K562 (cell line): ENCODE data around the gene KCNAB1. TPM values are rescaled to one million over a fixed set of nuclear protein-coding genes. Genes with fewer than 3 reads are reported as not detected.

Experiments used
- ATAC-seq: fragments of 200-7000 bp; cut with Tn5 transposase; 3 replicates; pipeline ENCODE4 v1.9.1; 2020; ENCODE audit warnings: moderate library complexity
- BruUV-seq: library from RNA; stranded (reverse); fragments of 400-500 nt; replicated peaks from 2 replicates; lab custom pipeline; 2021; lab: Mats Ljungman, UMichigan
- CTCF ChIA-PET: fragments of 300-600 bp; formaldehyde crosslinking; extraction: SDS; loops from one replicate; lab custom pipeline; 2021; ENCODE audit warnings: low intra/inter-chr PET ratio; lab: Yijun Ruan, JAX
- POLR2A ChIA-PET: fragments of 300-600, 350-650 bp; sonication (Branson Sonifier 250); formaldehyde crosslinking; extraction: SDS; loops from one replicate; lab custom pipeline; 2021; ENCODE audit warnings: antibody characterized with exemption, inconsistent platforms; lab: Yijun Ruan, JAX
- DNase-seq, 4 experiments: peaks; one replicate each; pipeline versions ENCODE4 v3.0.0 to v3.0.0-alpha.2; 2011 to 2018; ENCODE audit warnings: low spot score in 3 of 4, mixed read lengths in 3 of 4; ENCODE audit errors: extremely low read depth in 1 of 4
- FAIRE-seq: peaks from 2 replicates; lab custom pipeline; 2011; peaks lifted over from hg19 to GRCh38; lab: Jason Lieb, UNC
- H2AFZ ChIP-seq: 2 replicates; pipeline ENCODE4 v1.6.0; 2011; ENCODE audit warnings: low read depth, low read length, control low read depth, inconsistent platforms
- H3K27ac ChIP-seq: fragments of 200-600 bp; 3 replicates; pipeline ENCODE4 v1.8.0; 2011; ENCODE audit warnings: low read depth, mild to moderate bottlenecking, control low read depth, inconsistent platforms, low read length, moderate library complexity, mixed read lengths; ENCODE audit errors: extremely low read depth
- H3K27me3 ChIP-seq, 2 experiments: fragments of 300-600 bp in 1 of 2; 2 replicates in 1 of 2; 3 replicates in 1 of 2; pipeline versions ENCODE4 v1.6.0 to v1.8.0; 2011; ENCODE audit warnings: inconsistent platforms in 2 of 2, low read length in 2 of 2, mild to moderate bottlenecking in 1 of 2, mixed read lengths in 1 of 2, moderate library complexity in 1 of 2; ENCODE audit not compliant: control insufficient read depth in 2 of 2, insufficient read depth in 2 of 2
- H3K36me3 ChIP-seq: fragments of 300-600 bp; 3 replicates; pipeline ENCODE4 v1.8.0; 2011; ENCODE audit warnings: mild to moderate bottlenecking, low read length, inconsistent platforms; ENCODE audit not compliant: control insufficient read depth, insufficient read depth
- H3K4me1 ChIP-seq, 2 experiments: fragments of 200-600 bp in 1 of 2; replicated peaks in 1 of 2; 2 replicates in 1 of 2; 3 replicates in 1 of 2; pipeline versions ENCODE4 v1.5.1 to v1.8.0; 2011; ENCODE audit warnings: inconsistent platforms in 2 of 2, low read length in 2 of 2, mild to moderate bottlenecking in 1 of 2, mixed read lengths in 1 of 2, moderate library complexity in 1 of 2; ENCODE audit not compliant: control insufficient read depth in 2 of 2, insufficient read depth in 2 of 2
- H3K4me2 ChIP-seq: 2 replicates; pipeline ENCODE4 v1.6.1; 2011; ENCODE audit warnings: low read length, control low read depth, inconsistent platforms, mixed read lengths; ENCODE audit not compliant: insufficient read depth
- H3K4me3 ChIP-seq: fragments of 200-600 bp; sonication (generic), shearing (Covaris generic); 2 replicates; pipeline ENCODE4 v1.5.1; 2016; ENCODE audit warnings: control low read depth, inconsistent platforms
- H3K79me2 ChIP-seq: fragments of 200-600 bp; 3 replicates; pipeline ENCODE4 v1.8.0; 2011; ENCODE audit warnings: low read length, inconsistent platforms; ENCODE audit not compliant: control insufficient read depth, insufficient read depth
- H3K9ac ChIP-seq, 2 experiments: 2 replicates each; pipeline versions ENCODE4 v1.6.0 to v1.6.1; 2011; ENCODE audit warnings: low read depth in 2 of 2, low read length in 2 of 2, control low read depth in 1 of 2, inconsistent platforms in 1 of 2, mild to moderate bottlenecking in 1 of 2, mixed read lengths in 1 of 2; ENCODE audit not compliant: insufficient read depth in 1 of 2
- H3K9me1 ChIP-seq: one replicate; pipeline ENCODE4 v1.6.0; 2011; ENCODE audit warnings: inconsistent platforms, mild to moderate bottlenecking, low read length, moderate library complexity; ENCODE audit not compliant: control insufficient read depth, insufficient read depth
- H3K9me3 ChIP-seq: replicated peaks from 2 replicates; pipeline ENCODE4 v1.5.1; 2011; ENCODE audit warnings: low read depth, low read length, inconsistent platforms; ENCODE audit not compliant: control insufficient read depth, insufficient read depth
- H4K20me1 ChIP-seq: replicated peaks from 2 replicates; pipeline ENCODE4 v1.6.1; 2011; ENCODE audit warnings: low read length, inconsistent platforms, mixed read lengths; ENCODE audit not compliant: control insufficient read depth, insufficient read depth
- BACH1 ChIP-seq: fragments of 200-800 bp; sonication (Bioruptor generic); IDR thresholded peaks from 2 replicates; pipeline ENCODE4 v1.6.1; 2016; ENCODE audit warnings: missing genetic modification characterization, missing compliant biosample characterization
- CHCHD3 ChIP-seq: fragments of 250-450 bp; sonication (Bioruptor Pico); IDR thresholded peaks from 2 replicates; pipeline ENCODE4 v2.1.2; 2022; ENCODE audit warnings: mild to moderate bottlenecking
- GABPB2 ChIP-seq: fragments of 250-450 bp; sonication (Bioruptor Pico); conservative IDR thresholded peaks from 2 replicates; pipeline ENCODE4 v1.5.1; 2021; ENCODE audit warnings: mild to moderate bottlenecking
- HNRNPL ChIP-seq: fragments of 200-400 bp; formaldehyde crosslinking; IDR thresholded peaks from 2 replicates; pipeline ENCODE4 v1.6.1; 2017; ENCODE audit warnings: low read depth, mild to moderate bottlenecking, low read length
- IRF2 ChIP-seq: sonication (generic); formaldehyde crosslinking; IDR thresholded peaks from 2 replicates; pipeline ENCODE4 v1.8.1; 2022; ENCODE audit warnings: mild to moderate bottlenecking, missing genetic modification reagents
- MXI1 ChIP-seq: IDR thresholded peaks from 2 replicates; pipeline ENCODE4 v1.6.1; 2011; ENCODE audit warnings: low read depth, mild to moderate bottlenecking, improper control_type of control experiment, low read length
- PURB ChIP-seq: sonication (generic); formaldehyde crosslinking; IDR thresholded peaks from 2 replicates; pipeline ENCODE4 v1.9.0; 2021; ENCODE audit warnings: low read depth, mild to moderate bottlenecking, missing genetic modification reagents
- TCFL5 ChIP-seq: fragments of 250-450 bp; sonication (Bioruptor Pico); conservative IDR thresholded peaks from 2 replicates; pipeline ENCODE4 v1.6.1; 2021; ENCODE audit warnings: mild to moderate bottlenecking, moderate library complexity, matching md5 sums
- ZNF274 ChIP-seq: IDR thresholded peaks from 2 replicates; pipeline ENCODE4 v1.6.1; 2011; ENCODE audit warnings: low read depth, mild to moderate bottlenecking, low read length, moderate library complexity, borderline replicate concordance
- ZNF282 ChIP-seq: sonication (generic); formaldehyde crosslinking; IDR thresholded peaks from 2 replicates; pipeline ENCODE4 v1.8.1; 2023; ENCODE audit warnings: missing genetic modification reagents
- ZNF316 ChIP-seq: fragments of 450-650 bp; IDR thresholded peaks from 2 replicates; pipeline ENCODE4 v1.6.1; 2016
- ZNF444 ChIP-seq: fragments of 250-450 bp; sonication (Bioruptor Pico); IDR thresholded peaks from 2 replicates; pipeline ENCODE4 v1.4.0; 2020; ENCODE audit warnings: mild to moderate bottlenecking, moderate library complexity
- ZNF717 ChIP-seq: fragments of 250-450 bp; sonication (Bioruptor Pico); IDR thresholded peaks from 2 replicates; pipeline ENCODE4 v1.5.0; 2021
- WGBS: fragments of 100-300 bp; shearing (Covaris generic); methylation state at CpG from one replicate; pipeline ENCODE4 v1.1.6; 2016; ENCODE audit warnings: low coverage, mixed read lengths; ENCODE audit not compliant: insufficient coverage; ENCODE audit errors: missing lambda C conversion rate; 5-methylcytosine and 5-hydroxymethylcytosine counted together
- in situ Hi-C: fragments of 300-500 bp; cut with MboI; formaldehyde crosslinking; loops from 4 replicates; pipeline ENCODE4 v1.15.0; 2018; ENCODE audit warnings: inconsistent platforms, mixed read lengths
- intact Hi-C: fragments of 100-400 bp; cut with micrococcal nuclease; formaldehyde crosslinking; loops from 2 replicates; pipeline ENCODE4 v1.14.2; 2022
- polyA plus RNA-seq, 8 experiments: library from polyadenylated mRNA; depleted of rRNA in 4 of 8; stranded (reverse) in 5 of 8; unstranded in 3 of 8; fragments of >200 nt; fragmentation: Nextera tagmentation in 2 of 8; fragmentation: Illumina TruSeq in 1 of 8; extraction: Ambion mirVana in 2 of 8; extraction: Trizol in 1 of 8; gene quantifications; 2 replicates each; pipeline versions ENCODE4 v1.2.1 to v1.2.3, GENCODE V29; 2011 to 2014; ENCODE audit warnings: inconsistent platforms in 1 of 8, missing spikeins in 1 of 8
- total RNA-seq, 7 experiments: library from RNA; depleted of rRNA in 6 of 7; stranded (reverse); fragments of >200 nt in 6 of 7; fragmentation: Illumina TruSeq in 2 of 7; extraction: Trizol in 2 of 7; gene quantifications; 2 replicates each; pipeline versions ENCODE4 v1.2.1 to v1.2.3, GENCODE V29; 2011 to 2021; ENCODE audit warnings: low replicate concordance in 1 of 7
- TF ChIP-seq, protein P1 (sequence below), 2 experiments: fragments of 250-450 bp in 1 of 2; fragments of 450-650 bp in 1 of 2; sonication (Bioruptor Pico) in 1 of 2; IDR thresholded peaks; 2 replicates each; pipeline versions ENCODE4 v1.6.1 to v1.8.0; 2016 to 2021; ENCODE audit warnings: mild to moderate bottlenecking in 2 of 2, moderate library complexity in 2 of 2, missing compliant biosample characterization in 1 of 2, missing genetic modification characterization in 1 of 2
- TF ChIP-seq, protein P2 (sequence below), 3 experiments: fragments of 200-800 bp in 1 of 3; fragments of 250-450 bp in 1 of 3; fragments of 450-650 bp in 1 of 3; sonication (Bioruptor Pico) in 1 of 3; sonication (Bioruptor generic) in 1 of 3; formaldehyde crosslinking in 1 of 3; IDR thresholded peaks; 2 replicates each; pipeline versions ENCODE4 v1.6.1 to v1.8.0; 2016 to 2022; ENCODE audit warnings: mild to moderate bottlenecking in 2 of 3, missing genetic modification characterization in 2 of 3, missing compliant biosample characterization in 1 of 3, moderate library complexity in 1 of 3

The KCNAB1 gene
- total and polyA plus RNA-seq, 9 of the 15 experiments (the other 6 are each of a cell fraction or from before 2014, with no cell fraction given): 0.14 to 1.2 (median 0.51) TPM

DNA sequence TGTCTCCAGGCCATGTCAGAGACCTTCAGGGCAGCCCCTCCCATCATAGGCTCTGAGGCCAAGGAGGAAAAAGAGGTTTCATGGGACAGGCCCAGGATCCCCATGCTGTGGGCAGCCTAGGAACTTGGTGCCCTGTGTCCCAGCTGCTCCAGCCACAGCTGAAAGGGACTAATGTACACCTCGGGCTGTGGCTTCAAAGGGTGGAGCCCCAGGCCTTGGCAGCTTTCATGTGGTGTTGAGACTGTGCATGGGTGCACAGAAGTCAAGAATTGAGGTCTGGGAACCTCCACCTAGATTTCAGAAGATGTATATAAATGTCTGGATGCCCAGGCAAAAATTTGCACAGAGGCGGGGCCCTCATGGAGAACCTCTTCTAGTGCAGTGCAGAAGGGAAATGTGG is 441.2 kb downstream of the KCNAB1 start:
- Histone ChIP-seq H3K79me2 (no peaks in the 10 kb centered on the region), H2AFZ (no peak overlapping the region), H3K9me3 (no peaks in the 10 kb centered on the region), H4K20me1 (no peaks in the 10 kb centered on the region), H3K9me1 (no peaks in the 10 kb centered on the region), H3K36me3 (no peaks in the 10 kb centered on the region), H3K9ac (no peak overlapping the region), H3K4me3 (no peak overlapping the region), H3K27me3 (no peaks in the 10 kb centered on the region), H3K27ac (no peak overlapping the region), H3K4me2 (no peak overlapping the region), H3K4me1 (peaks cover 0 to 14% of the 10 kb centered on the region in 2 experiments; a peak in 2 of 5 replicates)
- ChIA-PET POLR2A (interaction anchor here (0.6 kb wide), 1 partner anchor 113 kb away, joined by 4 read pairs; the partner anchor contains the start of gene TIPARP), CTCF (no interaction called here)
- TF ChIP-seq, protein P1, sequence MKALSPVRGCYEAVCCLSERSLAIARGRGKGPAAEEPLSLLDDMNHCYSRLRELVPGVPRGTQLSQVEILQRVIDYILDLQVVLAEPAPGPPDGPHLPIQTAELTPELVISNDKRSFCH (CRISPR knock-in tag; IDR thresholded peaks at IDR 0.05): no peak
- TF ChIP-seq, protein P1 (tag; IDR thresholded peaks at IDR 0.05): no peak
- TF ChIP-seq MXI1 (no peak), PURB (CRISPR knock-in tag) (no peak), ZNF717 (no peak), CHCHD3 (CRISPR knock-in tag) (no peak), IRF2 (CRISPR knock-in tag) (no peak), ZNF444 (no peak), GABPB2 (CRISPR knock-in tag) (no peak), TCFL5 (CRISPR knock-in tag) (no peak), ZNF316 (no peak), BACH1 (tag) (no peak), HNRNPL (no peak), ZNF274 (no peak), ZNF282 (no peak)
- TF ChIP-seq, protein P2, sequence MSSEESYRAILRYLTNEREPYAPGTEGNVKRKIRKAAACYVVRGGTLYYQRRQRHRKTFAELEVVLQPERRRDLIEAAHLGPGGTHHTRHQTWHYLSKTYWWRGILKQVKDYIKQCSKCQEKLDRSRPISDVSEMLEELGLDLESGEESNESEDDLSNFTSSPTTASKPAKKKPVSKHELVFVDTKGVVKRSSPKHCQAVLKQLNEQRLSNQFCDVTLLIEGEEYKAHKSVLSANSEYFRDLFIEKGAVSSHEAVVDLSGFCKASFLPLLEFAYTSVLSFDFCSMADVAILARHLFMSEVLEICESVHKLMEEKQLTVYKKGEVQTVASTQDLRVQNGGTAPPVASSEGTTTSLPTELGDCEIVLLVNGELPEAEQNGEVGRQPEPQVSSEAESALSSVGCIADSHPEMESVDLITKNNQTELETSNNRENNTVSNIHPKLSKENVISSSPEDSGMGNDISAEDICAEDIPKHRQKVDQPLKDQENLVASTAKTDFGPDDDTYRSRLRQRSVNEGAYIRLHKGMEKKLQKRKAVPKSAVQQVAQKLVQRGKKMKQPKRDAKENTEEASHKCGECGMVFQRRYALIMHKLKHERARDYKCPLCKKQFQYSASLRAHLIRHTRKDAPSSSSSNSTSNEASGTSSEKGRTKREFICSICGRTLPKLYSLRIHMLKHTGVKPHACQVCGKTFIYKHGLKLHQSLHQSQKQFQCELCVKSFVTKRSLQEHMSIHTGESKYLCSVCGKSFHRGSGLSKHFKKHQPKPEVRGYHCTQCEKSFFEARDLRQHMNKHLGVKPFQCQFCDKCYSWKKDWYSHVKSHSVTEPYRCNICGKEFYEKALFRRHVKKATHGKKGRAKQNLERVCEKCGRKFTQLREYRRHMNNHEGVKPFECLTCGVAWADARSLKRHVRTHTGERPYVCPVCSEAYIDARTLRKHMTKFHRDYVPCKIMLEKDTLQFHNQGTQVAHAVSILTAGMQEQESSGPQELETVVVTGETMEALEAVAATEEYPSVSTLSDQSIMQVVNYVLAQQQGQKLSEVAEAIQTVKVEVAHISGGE (CRISPR knock-in tag; IDR thresholded peaks at IDR 0.05): no peak
- in situ Hi-C loops: no loop called here
- ATAC-seq (no peak), FAIRE-seq (no peak), DNase-seq (no peak)
- intact Hi-C loops: no loop called here
- no TSS peak for BruUV-seq
- 43% methylated on average over 2 of the region's 2 CpGs for WGBS
